Measurements from ENCODE around the gene UTP25.

Gene UTP25

GRCh38 chr1:209831615-209832014 lies 3.8 kb downstream of the UTP25 start:
- no peak for TF ChIP-seq JUND (IDR thresholded peaks at IDR 0.05; ENCODE audit: low read depth)
- no peak for DNase-seq (ENCODE audit: low read depth in 1 of 2, low spot score in 1 of 2)
- in situ Hi-C loops (cut with HindIII; ENCODE audit: low pct_unique_long_range_greater_than_20kb, low sequenced_read_pairs), result no loop called here

GRCh38 chr1:209835782-209836298 lies 8.1 kb downstream of the UTP25 start:
- DNase-seq (ENCODE audit: low read depth in 1 of 2, low spot score in 1 of 2), result no peak
- no peak for TF ChIP-seq JUND (IDR thresholded peaks at IDR 0.05; ENCODE audit: low read depth)
- in situ Hi-C loops (cut with HindIII; ENCODE audit: low pct_unique_long_range_greater_than_20kb, low sequenced_read_pairs), result no loop called here

DNA sequence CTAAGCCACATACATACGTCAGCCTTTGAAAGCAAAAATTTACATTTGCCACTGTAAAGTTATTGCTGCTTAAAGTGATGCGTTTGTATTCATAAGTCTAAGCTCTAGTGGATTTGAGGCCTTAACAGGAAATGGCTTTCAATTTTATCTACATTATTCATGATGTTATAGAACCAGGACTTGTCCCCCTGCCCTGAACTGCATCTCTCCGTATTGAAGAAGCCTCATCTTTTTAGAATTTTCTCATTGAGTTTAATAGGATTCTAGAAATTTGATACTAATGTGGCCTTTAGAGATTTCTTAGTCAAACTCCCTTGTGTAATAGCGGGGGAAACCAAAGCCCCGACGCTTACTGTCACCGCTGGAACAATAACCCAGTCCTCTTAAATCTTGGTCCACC lies 9.9 kb downstream of the UTP25 start:
- no peak for TF ChIP-seq JUND (IDR thresholded peaks at IDR 0.05; ENCODE audit: low read depth)
- in situ Hi-C loops (cut with HindIII; ENCODE audit: low pct_unique_long_range_greater_than_20kb, low sequenced_read_pairs), result no loop called here
- no peak for DNase-seq (ENCODE audit: low read depth in 1 of 2, low spot score in 1 of 2)

GRCh38 chr1:209838537-209838936 lies 10.8 kb downstream of the UTP25 start:
- in situ Hi-C loops (cut with HindIII; ENCODE audit: low pct_unique_long_range_greater_than_20kb, low sequenced_read_pairs), result no loop called here
- TF ChIP-seq JUND (IDR thresholded peaks at IDR 0.05; ENCODE audit: low read depth), result no peak
- no peak for DNase-seq (ENCODE audit: low read depth in 1 of 2, low spot score in 1 of 2)

DNA sequence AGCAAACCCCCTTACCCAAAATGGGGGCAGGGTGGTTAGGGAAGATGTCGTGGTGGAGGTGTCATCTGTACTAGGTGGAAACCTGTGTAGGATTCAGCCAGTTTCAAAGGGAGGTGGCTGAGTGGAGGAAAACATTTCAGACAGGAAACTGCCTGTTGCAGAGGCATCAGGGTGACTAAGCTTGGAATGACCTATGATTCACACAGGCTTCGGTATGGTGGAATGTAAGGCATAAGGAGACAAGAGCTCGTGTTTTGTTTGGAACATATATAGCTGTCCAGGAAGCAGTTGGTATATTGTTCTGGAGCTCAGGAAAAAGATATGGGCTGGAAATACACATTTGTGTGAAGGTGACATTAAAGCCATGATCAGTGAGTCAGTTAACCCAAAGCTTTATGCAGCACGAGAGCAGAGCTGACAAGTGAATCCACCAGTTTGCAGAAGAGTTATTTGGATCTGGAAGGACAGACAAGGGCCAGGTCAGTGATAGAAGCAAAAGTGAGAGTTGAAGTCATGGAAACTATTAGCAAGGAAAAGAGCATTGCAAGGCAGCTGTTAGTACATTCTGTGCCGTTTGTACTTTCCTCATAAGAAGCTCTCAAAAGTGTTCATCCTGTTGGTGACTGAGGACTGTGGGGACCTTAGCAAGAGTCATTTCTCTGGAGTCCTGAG lies 12.2 kb downstream of the UTP25 start:
- in situ Hi-C loops (cut with HindIII; ENCODE audit: low pct_unique_long_range_greater_than_20kb, low sequenced_read_pairs), result no loop called here
- DNase-seq (ENCODE audit: low read depth in 1 of 2, low spot score in 1 of 2), result no peak
- TF ChIP-seq JUND (IDR thresholded peaks at IDR 0.05; ENCODE audit: low read depth), result no peak

DNA sequence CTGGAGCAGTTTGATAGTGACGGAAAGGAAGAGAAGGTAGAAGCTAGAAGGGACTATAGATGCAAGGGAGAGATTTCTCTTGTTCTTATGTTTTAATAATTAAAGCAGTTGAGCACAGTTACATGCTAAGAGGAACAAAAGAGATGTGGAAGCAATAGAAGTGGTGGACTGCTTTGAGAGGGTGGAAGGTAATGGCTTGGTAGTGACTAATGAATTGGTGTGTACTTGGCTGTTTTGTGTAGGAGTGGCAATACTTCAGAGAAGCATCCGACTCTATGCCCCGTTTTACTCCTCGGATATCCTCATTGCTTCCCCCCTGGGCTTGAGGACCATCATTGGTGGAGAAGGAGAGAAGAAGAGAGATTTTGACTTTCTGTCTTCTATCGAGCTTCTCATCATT lies 12.8 kb downstream of the UTP25 start:
- TF ChIP-seq JUND (IDR thresholded peaks at IDR 0.05; ENCODE audit: low read depth), result no peak
- in situ Hi-C loops (cut with HindIII; ENCODE audit: low pct_unique_long_range_greater_than_20kb, low sequenced_read_pairs), result no loop called here
- no peak for DNase-seq (ENCODE audit: low read depth in 1 of 2, low spot score in 1 of 2)

- in situ Hi-C loops (cut with HindIII; ENCODE audit: low pct_unique_long_range_greater_than_20kb, low sequenced_read_pairs), result no loop called here
- no peak for TF ChIP-seq JUND (IDR thresholded peaks at IDR 0.05; ENCODE audit: low read depth)
- DNase-seq (ENCODE audit: low read depth in 1 of 2, low spot score in 1 of 2), result no peak
These were observed 17.1 kb downstream of the UTP25 start for GRCh38 chr1:209844695-209845407.

DNA sequence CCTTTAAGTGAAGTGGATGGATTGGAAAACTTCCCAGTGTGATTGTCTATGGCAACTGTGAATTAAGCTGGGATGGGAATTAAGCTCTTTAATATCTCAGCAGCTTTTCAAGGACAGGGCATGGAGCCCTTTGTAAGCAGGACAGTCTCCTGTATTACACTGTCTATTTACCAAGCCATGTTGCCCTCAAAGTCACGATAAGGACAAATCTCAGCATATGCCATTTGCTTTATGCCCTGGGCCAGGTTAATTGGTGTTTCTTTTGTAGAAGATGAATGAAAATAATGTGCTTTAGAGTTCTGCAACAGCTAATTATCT lies 17.6 kb downstream of the UTP25 start:
- no peak for DNase-seq (ENCODE audit: low read depth in 1 of 2, low spot score in 1 of 2)
- no peak for TF ChIP-seq JUND (IDR thresholded peaks at IDR 0.05; ENCODE audit: low read depth)
- in situ Hi-C loops (cut with HindIII; ENCODE audit: low pct_unique_long_range_greater_than_20kb, low sequenced_read_pairs), result no loop called here

DNA sequence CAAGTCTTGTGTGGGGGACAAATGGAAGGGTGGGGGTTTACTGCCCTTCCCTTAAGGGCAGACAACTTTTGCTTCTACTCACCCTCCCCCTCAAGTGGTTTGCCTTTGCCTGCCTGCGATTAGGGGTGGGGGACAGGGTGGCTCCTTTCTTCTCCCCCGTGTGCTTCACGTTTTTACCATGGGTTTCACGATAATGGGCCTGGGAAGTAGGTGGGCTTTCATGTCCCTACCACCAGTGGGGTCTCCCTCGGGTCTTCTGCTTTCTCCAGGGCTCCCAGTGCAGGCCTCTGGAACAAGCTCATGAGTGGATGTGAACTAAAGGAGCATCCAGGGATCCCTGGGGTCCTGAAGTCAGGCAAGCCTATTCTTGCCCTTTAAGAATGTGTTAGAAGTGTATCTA lies 21.6 kb downstream of the UTP25 start:
- in situ Hi-C loops (cut with HindIII; ENCODE audit: low pct_unique_long_range_greater_than_20kb, low sequenced_read_pairs), result no loop called here
- no peak for TF ChIP-seq JUND (IDR thresholded peaks at IDR 0.05; ENCODE audit: low read depth)
- DNase-seq (ENCODE audit: low read depth in 1 of 2, low spot score in 1 of 2), result no peak

DNA sequence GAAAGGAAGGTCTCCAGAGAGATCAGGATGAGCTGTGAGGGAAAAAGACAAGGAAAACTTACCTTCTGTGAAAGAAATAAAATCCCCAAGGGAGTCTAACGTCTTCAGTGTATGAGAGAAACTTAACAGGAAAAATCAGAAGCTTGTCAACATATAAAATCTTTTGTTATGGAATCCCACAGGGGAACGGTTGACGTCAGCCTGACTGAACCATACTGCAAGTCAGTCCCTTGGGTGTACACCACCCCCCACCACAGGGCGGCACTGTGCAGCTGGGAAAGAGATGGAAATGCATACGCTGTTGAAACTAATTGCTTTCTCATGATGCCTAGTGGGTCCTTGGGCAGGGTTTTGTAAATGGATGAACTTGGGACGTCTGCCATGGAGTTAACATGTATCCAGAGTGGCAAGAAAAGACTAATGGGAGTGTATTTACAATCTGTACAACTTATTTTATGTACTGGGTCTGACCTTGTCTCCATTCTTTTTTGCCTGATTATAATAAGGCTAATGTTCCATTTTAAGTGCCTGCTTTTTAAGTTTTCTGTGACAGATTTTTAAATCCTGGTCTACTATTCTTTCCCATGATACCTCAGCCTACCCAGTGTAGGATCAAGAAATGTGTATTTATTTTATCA lies 22.7 kb downstream of the UTP25 start:
- no peak for TF ChIP-seq JUND (IDR thresholded peaks at IDR 0.05; ENCODE audit: low read depth)
- in situ Hi-C loops (cut with HindIII; ENCODE audit: low pct_unique_long_range_greater_than_20kb, low sequenced_read_pairs), result no loop called here
- DNase-seq (ENCODE audit: low read depth in 1 of 2, low spot score in 1 of 2), result peak; percentile 66 to 78

DNA sequence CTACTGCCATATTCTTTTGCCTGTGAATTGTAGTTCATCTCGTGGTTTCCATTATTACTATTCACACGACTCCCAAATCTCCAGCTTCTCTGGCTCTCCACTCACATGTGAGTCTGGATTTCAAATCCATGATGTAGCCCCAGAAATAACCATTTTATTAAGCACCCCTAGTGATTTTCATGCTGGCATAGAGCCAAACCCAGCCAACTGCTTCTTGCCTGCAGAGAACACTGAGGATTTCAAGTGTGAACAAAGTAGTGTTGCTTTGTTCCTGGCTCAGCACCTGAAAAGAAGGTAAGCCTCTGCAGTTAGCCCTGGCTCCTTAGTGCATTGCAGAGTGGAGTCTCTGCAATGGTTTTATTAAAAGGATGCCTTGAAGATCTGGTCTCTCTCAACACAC lies 25.9 kb downstream of the UTP25 start:
- in situ Hi-C loops (cut with HindIII; ENCODE audit: low pct_unique_long_range_greater_than_20kb, low sequenced_read_pairs), result no loop called here
- no peak for DNase-seq (ENCODE audit: low read depth in 1 of 2, low spot score in 1 of 2)

GRCh38 chr1:209854196-209854595 lies 26.4 kb downstream of the UTP25 start:
- TF ChIP-seq JUND (IDR thresholded peaks at IDR 0.05; ENCODE audit: low read depth), result no peak
- in situ Hi-C loops (cut with HindIII; ENCODE audit: low pct_unique_long_range_greater_than_20kb, low sequenced_read_pairs), result no loop called here
- no peak for DNase-seq (ENCODE audit: low read depth in 1 of 2, low spot score in 1 of 2)

More for the DNA sequence above, 25.9 kb downstream of the UTP25 start:
- TF ChIP-seq JUND (IDR thresholded peaks at IDR 0.05; ENCODE audit: low read depth), result no peak

DNA sequence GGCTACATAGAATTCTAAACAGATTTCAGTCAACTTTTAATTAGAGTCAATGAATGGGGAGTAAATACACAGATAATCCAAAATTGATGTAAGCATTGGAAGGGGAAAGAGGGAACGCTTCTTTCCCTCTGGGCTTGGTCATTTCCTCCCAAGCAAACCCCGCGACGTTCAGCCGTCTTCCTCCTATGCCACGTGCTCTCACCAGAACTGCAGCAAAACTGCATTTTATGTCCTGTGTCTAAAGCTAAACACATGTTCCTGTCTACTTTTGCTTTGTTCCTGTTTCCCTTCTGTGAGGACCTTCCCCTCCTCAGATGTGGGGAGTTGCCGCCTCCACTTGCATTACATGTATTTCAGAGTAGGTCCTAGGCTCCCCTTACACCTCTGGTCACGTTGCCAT lies 27.2 kb downstream of the UTP25 start:
- no peak for TF ChIP-seq JUND (IDR thresholded peaks at IDR 0.05; ENCODE audit: low read depth)
- DNase-seq (ENCODE audit: low read depth in 1 of 2, low spot score in 1 of 2), result no peak
- in situ Hi-C loops (cut with HindIII; ENCODE audit: low pct_unique_long_range_greater_than_20kb, low sequenced_read_pairs), result no loop called here
